Activated T-cell treated with anti-CD3 and anti-CD28 coated beads, Interleukin-2, amount 50 U/mL, for 48 hours (primary cell): ENCODE measurements around the gene IQSEC1.

Source experiments
- DNase-seq, 2 experiments: peaks; one replicate each; pipeline ENCODE4 v3.0.0-alpha.2; 2020

IQSEC1 gene

GRCh38 chr3:13066834-13067233 lies 6.4 kb downstream of the IQSEC1 start:
- no peak for DNase-seq

GRCh38 chr3:13066236-13066635 lies 7.0 kb downstream of the IQSEC1 start:
- DNase-seq = no peak

- DNase-seq = no peak
Observed at GRCh38 chr3:13065727-13066126, 7.5 kb downstream of the IQSEC1 start.

DNA sequence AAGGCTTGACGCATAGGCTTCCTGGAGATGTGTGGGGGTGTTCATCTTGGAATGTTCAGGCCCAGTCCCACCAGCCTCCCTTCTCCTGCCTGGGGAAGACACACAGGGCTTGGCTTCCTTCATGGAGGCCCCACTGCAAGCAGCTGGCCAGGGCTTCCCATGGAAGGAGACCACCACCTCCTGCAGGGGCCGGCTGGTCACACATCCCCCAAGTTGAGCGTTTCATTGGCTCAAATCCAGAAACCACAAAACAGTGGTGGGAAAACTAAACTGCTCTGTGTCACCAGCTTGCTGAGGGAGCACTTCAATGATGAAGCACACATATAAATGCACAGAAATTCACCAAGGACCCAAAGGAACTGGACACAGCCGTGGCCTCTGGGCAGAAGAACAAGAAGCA lies 8.3 kb downstream of the IQSEC1 start:
- no peak for DNase-seq

DNA sequence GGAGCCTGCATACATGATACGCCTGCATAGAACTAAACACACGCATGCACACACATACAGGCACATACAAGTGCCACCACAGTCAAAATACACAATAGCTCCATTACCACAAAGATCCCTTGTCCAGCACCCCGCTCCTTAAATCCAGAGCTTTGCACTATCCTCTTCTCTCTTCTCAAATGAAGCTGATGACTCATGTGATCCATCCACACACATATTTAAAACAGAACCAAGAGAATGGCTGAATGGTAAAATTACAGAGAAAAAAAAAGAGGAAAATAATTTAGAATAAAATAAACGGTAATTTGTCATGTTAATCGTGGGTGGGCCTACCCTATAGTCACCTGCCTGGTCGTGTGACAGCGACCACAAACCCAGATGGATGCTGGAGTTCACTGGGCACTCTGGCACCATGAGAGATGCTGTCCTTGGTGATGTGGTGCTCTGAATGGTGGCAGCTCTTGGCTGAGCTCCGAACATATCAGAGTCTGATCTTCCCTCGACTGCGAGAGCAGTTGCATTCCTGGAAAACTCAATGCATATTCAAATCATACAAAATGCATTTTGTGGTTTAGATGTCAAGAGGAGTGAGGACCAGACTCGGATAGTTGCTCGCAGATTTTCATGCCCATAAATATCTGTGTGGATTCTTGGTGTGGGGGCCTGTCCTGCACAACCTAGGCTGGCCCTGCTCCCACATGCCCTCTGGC lies 8.9 kb downstream of the IQSEC1 start:
- no peak for DNase-seq

- no peak for DNase-seq
Observed at GRCh38 chr3:13063225-13063624, 10.0 kb downstream of the IQSEC1 start.

DNA sequence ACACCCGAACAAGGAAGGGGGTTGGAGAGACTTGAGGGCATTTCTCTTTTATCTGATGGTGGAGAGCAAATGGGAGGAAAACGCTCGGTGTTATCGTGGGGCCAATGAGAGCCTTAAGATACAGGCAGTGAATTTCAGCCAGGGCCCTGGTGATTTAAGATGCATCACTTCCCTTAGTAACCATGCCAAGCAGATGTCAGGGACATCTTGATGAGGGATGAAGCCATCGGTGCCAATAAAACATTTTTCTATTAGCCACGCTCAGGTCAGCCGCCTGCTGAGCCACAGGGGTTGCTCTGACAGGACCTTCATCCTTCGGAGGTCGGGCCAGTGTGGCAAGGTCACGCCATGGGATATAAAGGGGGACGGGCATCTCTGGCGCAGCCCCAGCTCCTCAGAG lies 10.6 kb downstream of the IQSEC1 start:
- no peak for DNase-seq

DNA sequence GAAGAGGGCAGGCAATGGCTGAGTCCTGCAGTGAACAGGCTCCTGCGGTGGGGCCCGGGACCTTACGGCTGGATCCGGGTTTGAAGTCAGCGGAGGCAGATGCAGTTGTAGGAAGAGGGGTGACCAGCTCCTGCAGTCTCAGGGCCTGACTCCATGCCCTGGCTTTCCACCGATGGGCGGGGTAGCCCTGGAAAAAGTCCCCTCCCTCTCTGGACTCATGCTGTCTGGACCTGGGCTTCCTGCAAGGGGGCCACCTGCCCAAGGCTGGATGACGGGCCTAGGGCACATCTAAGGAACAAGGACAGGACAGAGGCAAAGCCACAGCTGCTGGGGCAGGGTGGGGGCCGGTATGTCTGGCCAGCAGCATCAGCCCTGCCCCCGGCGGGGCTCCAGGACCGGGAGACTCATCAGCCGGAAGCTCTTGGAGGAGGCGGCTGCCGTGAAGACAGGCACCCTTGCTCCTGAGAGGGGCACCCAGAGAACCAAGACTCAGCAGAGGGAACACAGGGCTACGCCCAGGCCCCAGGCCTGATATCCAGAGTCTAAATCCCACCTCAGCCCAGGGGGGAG lies 12.8 kb downstream of the IQSEC1 start:
- no peak for DNase-seq

DNA sequence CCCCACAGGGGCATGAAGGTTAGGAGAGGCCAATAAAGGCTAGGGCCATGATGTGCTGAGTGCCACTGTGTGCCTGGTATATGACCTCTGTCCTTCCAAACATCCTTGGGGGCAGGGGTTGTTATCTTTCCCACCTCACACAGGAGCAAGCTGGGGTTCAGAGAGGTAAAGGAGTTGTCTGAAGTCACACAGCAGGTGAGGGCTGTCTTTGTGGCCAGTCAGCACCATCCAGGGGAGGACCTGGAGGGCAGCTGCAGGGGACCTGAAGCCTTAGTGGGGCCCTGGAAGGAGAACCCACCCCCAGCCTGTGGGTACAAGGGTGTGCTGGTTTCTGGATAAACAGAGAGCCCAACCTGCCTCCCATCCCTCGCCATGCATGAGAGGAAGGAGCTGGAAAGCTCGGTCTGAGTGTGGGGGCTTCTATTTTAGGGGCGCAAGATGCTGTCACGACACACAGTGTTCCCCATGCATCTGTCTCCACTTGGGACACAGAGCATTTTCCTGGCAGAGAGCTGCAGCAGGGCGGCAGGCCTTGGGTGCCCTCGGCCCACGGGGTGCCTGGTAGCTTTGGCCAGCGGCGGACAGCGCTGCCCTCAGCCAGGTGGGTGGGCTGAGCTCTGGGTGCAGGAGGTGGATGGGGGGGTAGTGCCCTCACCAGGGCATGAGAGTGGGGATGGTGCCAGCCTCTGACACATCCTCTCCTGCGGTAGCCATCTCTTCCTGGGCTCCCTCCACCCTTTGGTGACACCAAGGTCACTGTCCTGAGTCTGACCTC lies 14.7 kb downstream of the IQSEC1 start:
- DNase-seq = no peak

GRCh38 chr3:13057282-13058040 lies 15.8 kb downstream of the IQSEC1 start:
- no peak for DNase-seq

DNA sequence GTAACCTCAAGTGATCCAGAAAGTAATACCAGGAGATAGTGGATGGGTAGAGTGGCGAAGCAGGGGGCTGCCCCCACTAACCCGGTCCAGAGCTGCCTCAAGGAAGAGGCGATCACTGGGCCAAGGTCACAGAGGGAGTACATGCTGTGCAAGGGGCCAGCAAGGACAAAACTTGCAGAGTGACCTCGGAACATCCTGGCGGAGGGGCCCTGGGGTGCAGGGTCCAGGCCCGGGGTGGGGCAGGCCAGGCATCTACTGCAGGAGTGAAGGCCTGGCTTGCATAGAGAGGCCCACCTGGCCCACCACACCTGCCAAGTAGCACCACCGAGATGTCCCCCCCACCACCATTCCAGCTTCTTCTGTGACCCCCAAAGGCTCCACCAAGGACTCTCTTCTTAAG lies 17.6 kb downstream of the IQSEC1 start:
- DNase-seq = no peak

GRCh38 chr3:13054341-13055285 lies 18.6 kb downstream of the IQSEC1 start:
- no peak for DNase-seq

- no peak for DNase-seq
Observed at GRCh38 chr3:13053893-13054292, 19.3 kb downstream of the IQSEC1 start.

DNA sequence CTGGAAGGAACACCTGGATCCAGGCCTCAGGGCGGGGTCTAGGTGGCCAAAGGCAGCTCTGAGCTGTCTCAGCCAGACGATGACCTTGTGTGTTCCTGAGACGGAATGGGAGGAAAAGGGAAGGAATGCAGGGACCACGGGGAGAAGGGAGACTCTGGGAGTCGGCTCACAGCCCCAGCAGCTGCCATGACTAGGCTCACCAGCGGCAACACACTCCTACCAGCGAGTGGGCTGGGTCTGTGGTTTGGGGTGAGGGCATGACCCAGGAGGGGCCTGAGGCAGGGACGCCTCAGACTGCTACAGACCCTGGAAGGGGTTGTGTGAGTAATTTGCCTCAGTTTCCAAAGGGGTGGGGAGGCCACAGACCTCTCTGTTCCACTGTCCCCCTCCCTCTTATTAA lies 19.8 kb downstream of the IQSEC1 start:
- no peak for DNase-seq

GRCh38 chr3:13052191-13052820 lies 20.9 kb downstream of the IQSEC1 start:
- DNase-seq = no peak

- no peak for DNase-seq
Observed at GRCh38 chr3:13051581-13051980, 21.6 kb downstream of the IQSEC1 start.

DNA sequence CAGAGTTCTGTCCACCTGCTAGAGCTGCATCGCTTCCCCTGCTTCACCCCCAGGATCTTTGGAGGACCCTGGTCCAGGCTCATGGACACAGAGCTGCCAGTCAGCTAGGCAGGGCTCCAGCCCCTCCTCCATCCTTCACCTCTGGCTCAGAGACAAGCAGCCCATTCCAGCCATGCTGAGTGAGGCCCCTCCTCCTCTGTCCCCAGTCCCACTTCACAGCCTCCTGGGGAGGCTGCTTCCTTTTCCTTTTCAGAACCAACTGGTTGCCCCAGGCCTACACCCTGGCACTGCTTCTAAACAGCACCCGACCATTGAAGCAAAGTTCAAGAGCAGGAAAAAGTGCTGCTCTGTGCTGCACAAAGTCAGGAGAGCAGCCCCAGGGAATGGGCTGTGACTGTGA lies 22.2 kb downstream of the IQSEC1 start:
- no peak for DNase-seq

DNA sequence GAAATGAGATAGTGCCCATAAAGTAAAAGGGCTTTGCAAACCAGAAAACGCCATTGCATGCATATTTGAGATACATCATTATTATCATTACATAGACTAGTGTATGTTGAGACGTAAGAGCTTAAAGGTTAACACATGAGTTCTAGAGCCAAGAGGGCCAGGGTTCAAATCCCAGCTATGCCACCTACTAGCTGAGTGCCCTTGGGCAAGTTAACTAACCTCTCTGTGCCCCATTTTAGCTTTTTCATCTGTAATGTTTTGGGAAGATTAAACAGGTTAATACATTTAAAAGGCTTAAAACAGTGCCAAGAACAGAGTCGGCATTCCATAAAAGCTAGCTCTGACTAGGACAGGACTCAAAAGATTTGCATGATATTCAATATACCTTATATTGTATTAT lies 22.8 kb downstream of the IQSEC1 start:
- no peak for DNase-seq

GRCh38 chr3:13049400-13049799 lies 23.8 kb downstream of the IQSEC1 start:
- DNase-seq = no peak

DNA sequence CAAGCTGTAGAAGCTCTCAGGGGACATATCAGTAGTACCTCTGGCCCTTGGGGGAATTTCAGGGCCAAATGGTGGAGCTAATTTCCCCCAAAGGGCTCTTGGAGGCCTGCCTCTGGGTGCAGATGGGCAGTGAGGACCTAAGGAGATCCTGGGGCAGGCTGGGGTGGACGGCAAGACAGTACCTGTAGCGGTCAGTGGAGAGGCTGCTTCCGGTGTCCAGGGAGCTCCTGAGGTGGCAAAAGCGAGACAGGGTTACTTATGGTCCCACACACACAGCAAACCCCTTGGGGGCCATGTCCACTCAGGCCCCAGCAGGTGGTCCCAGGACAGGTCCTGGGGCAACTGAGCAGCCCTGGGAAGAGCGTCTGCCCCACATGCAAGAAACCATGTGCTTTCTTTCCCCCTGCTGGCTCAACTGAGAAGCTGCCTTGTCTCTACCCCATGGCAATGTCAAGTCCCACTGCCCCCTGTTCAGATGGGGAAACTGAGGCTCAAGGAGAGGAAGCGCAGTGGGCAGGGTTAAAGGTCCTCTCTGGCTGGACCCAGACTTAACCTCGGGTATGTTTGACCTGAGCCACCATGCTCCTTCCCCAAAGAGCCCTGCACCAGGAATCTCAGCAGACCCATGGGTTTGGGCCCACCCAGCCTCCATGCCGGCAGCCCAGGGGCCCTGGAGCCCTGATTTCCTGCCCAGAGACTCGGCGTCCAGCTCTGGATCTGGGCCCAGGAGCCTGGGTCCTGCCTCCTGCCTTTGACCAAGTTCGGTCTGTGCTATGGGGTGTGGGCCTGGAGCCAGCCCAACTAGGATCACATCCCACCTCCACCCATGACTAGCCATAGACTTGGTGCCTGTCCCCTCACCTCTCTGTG lies 25.7 kb downstream of the IQSEC1 start:
- DNase-seq = no peak
